Keratinocyte (primary cell): ENCODE data around the gene CDK14. TPM values are rescaled to one million over a fixed set of nuclear protein-coding genes. Genes with fewer than 3 reads are reported as not detected.

ENCODE experiments used
- DNase-seq: peaks from one replicate; pipeline ENCODE4 v3.0.0-alpha.2; 2011; ENCODE audit warnings: low read depth, missing footprints, low spot score
- FAIRE-seq: peaks from 2 replicates; lab custom pipeline; 2011; peaks lifted over from hg19 to GRCh38; lab: Jason Lieb, UNC
- H2AFZ ChIP-seq: 2 replicates; pipeline ENCODE4 v1.6.0; 2012; ENCODE audit warnings: low read length, control low read depth, inconsistent platforms; ENCODE audit not compliant: control insufficient read depth
- H3K27ac ChIP-seq: 2 replicates; pipeline ENCODE4 v1.5.1; 2011; ENCODE audit warnings: low read length; ENCODE audit not compliant: control insufficient read depth, insufficient read depth
- H3K27me3 ChIP-seq: 3 replicates; pipeline ENCODE4 v1.6.0; 2011; ENCODE audit warnings: low read length; ENCODE audit not compliant: control insufficient read depth, insufficient read depth; ENCODE audit errors: extremely low read depth
- H3K36me3 ChIP-seq, 2 experiments: 2 replicates in 1 of 2; 3 replicates in 1 of 2; pipeline ENCODE4 v1.5.1; 2011; ENCODE audit warnings: low read length in 2 of 2, mild to moderate bottlenecking in 1 of 2; ENCODE audit not compliant: control insufficient read depth in 2 of 2, insufficient read depth in 2 of 2; ENCODE audit errors: extremely low read depth in 1 of 2
- H3K4me1 ChIP-seq: 3 replicates; pipeline ENCODE4 v1.5.1; 2011; ENCODE audit warnings: low read length; ENCODE audit not compliant: control insufficient read depth, insufficient read depth; ENCODE audit errors: extremely low read depth
- H3K4me2 ChIP-seq: 3 replicates; pipeline ENCODE4 v1.6.0; 2011; ENCODE audit warnings: low read depth, low read length; ENCODE audit not compliant: control insufficient read depth, insufficient read depth; ENCODE audit errors: extremely low read depth
- H3K4me3 ChIP-seq, 3 experiments: fragments of 200-600 bp in 1 of 3; sonication (generic) in 1 of 3; 2 replicates in 2 of 3; 3 replicates in 1 of 3; pipeline ENCODE4 v1.5.1; 2011 to 2016; ENCODE audit warnings: low read length in 3 of 3, mild to moderate bottlenecking in 3 of 3, control low read depth in 2 of 3, inconsistent platforms in 1 of 3, low read depth in 1 of 3, mixed read lengths in 1 of 3, mixed run types in 1 of 3, moderate library complexity in 1 of 3; ENCODE audit not compliant: control insufficient read depth in 2 of 3, insufficient read depth in 2 of 3; ENCODE audit errors: extremely low read depth in 1 of 3
- H3K79me2 ChIP-seq: 2 replicates; pipeline ENCODE4 v1.6.0; 2012; ENCODE audit warnings: low read length; ENCODE audit not compliant: control insufficient read depth, insufficient read depth
- H3K9ac ChIP-seq: 3 replicates; pipeline ENCODE4 v1.6.0; 2011; ENCODE audit warnings: low read length; ENCODE audit not compliant: control insufficient read depth, insufficient read depth; ENCODE audit errors: extremely low read depth
- H3K9me1 ChIP-seq: 3 replicates; pipeline ENCODE4 v1.6.0; 2011; ENCODE audit warnings: low read length; ENCODE audit not compliant: control insufficient read depth, insufficient read depth; ENCODE audit errors: extremely low read depth
- H3K9me3 ChIP-seq: 2 replicates; pipeline ENCODE4 v1.5.1; 2012; ENCODE audit warnings: low read depth, low read length; ENCODE audit not compliant: control insufficient read depth
- H4K20me1 ChIP-seq: 3 replicates; pipeline ENCODE4 v1.6.0; 2011; ENCODE audit warnings: low read length; ENCODE audit not compliant: control insufficient read depth, insufficient read depth; ENCODE audit errors: extremely low read depth
- EZH2 ChIP-seq: IDR thresholded peaks from one replicate; pipeline ENCODE4 v1.6.1; 2012; ENCODE audit warnings: inconsistent platforms, mild to moderate bottlenecking, low read length, moderate library complexity
- dilution Hi-C: fragments of 300-500 bp; cut with MboI; formaldehyde crosslinking; loops from one replicate; pipeline ENCODE4 v1.7.0; 2020; ENCODE audit warnings: low sequenced_read_pairs; ENCODE audit not compliant: extremely low pct_ligation_motif_present
- polyA plus RNA-seq, 5 experiments: library from polyadenylated mRNA; depleted of rRNA in 3 of 5; stranded (reverse) in 3 of 5; stranded (forward) in 1 of 5; unstranded in 1 of 5; fragments of >200 nt; gene quantifications; 1 replicate in 1 of 5; 2 replicates in 3 of 5; 3 replicates in 1 of 5; pipeline versions ENCODE4 v1.2.1 to v1.2.3, GENCODE V29; 2011 to 2012; ENCODE audit warnings: missing spikeins in 2 of 5, low read depth in 1 of 5, low replicate concordance in 1 of 5
- TF ChIP-seq, protein P1 (sequence below), 3 experiments: IDR thresholded peaks in 1 of 3; conservative IDR thresholded peaks in 1 of 3; optimal IDR thresholded peaks in 1 of 3; 2 replicates in 2 of 3; 3 replicates in 1 of 3; pipeline versions ENCODE3 to v1.5.1; 2011; ENCODE audit warnings: low read length in 3 of 3, mild to moderate bottlenecking in 3 of 3, moderate library complexity in 2 of 3, control low read depth in 1 of 3, inconsistent platforms in 1 of 3; ENCODE audit not compliant: insufficient read depth in 2 of 3; ENCODE audit errors: extremely low read depth in 1 of 3

The CDK14 gene
- polyA plus RNA-seq, 1 donor (not counting 4 experiments of a cell fraction or from before 2014, with no cell fraction given) = 4.0 TPM

DNA sequence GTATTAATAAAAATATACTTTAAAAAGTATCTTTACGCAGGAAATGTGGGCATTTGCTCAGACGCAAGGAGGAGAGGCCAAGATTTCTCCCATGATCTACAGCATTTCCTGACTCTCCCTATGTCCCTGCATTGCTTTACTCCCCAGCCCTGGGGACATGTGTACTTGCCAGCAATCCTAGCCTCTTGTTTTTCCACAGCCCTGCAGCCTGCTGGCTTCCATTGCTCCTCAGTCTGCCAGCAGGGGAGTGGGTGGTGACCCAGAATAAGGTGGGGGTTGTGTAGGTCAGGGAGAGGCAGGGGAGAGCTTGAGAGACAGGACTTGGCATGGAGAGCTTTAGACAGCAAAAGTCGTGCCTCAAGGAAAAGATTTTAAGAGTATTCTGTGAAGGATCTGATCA is 307.7 kb downstream of the CDK14 start:
- H3K4me3 ChIP-seq = no peak overlapping the region
- DNase-seq = no peak
- no peak overlapping the region for H3K4me2 ChIP-seq
- no peaks in the 10 kb centered on the region for H3K9me1 ChIP-seq
- H3K27me3 ChIP-seq = no peaks in the 10 kb centered on the region
- H3K79me2 ChIP-seq = no peaks in the 10 kb centered on the region
- no peaks in the 10 kb centered on the region for H4K20me1 ChIP-seq
- FAIRE-seq = no peak
- no peaks in the 10 kb centered on the region for H3K36me3 ChIP-seq
- H3K27ac ChIP-seq = no peak overlapping the region
- TF ChIP-seq, protein P1, sequence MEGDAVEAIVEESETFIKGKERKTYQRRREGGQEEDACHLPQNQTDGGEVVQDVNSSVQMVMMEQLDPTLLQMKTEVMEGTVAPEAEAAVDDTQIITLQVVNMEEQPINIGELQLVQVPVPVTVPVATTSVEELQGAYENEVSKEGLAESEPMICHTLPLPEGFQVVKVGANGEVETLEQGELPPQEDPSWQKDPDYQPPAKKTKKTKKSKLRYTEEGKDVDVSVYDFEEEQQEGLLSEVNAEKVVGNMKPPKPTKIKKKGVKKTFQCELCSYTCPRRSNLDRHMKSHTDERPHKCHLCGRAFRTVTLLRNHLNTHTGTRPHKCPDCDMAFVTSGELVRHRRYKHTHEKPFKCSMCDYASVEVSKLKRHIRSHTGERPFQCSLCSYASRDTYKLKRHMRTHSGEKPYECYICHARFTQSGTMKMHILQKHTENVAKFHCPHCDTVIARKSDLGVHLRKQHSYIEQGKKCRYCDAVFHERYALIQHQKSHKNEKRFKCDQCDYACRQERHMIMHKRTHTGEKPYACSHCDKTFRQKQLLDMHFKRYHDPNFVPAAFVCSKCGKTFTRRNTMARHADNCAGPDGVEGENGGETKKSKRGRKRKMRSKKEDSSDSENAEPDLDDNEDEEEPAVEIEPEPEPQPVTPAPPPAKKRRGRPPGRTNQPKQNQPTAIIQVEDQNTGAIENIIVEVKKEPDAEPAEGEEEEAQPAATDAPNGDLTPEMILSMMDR (optimal IDR thresholded peaks at IDR 0.05 in 1 of 3, IDR thresholded peaks at IDR 0.05 in 1 of 3, conservative IDR thresholded peaks at IDR 0.05 in 1 of 3; ENCODE audit: extremely low read depth in 1 of 3, insufficient read depth in 2 of 3, low read length in 3 of 3) = no peak
- no peak for TF ChIP-seq EZH2
- H3K9me3 ChIP-seq = no peaks in the 10 kb centered on the region
- no peak overlapping the region for H3K9ac ChIP-seq
- dilution Hi-C loops = no loop called here
- no peaks in the 10 kb centered on the region for H3K4me1 ChIP-seq
- H2AFZ ChIP-seq = no peak overlapping the region

DNA sequence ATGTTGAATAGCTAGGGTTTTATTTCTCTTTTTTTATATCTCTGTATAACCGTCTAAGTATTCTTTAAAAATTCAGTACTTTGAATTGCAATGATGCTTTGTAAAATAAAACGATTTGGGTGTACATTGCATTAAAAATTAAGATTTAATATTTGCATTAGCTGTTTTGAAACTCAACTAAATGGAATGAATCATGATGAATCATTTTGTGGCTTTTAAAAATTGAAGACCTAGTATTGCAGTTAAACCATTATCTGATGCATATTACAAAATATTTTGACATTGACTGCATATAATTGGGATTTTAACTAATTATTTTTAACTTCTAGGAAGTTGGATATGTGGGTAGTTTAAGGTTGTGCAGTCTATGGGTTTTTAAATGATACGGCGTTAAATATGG is 314.0 kb downstream of the CDK14 start:
- Histone ChIP-seq H3K9me1 (no peaks in the 10 kb centered on the region), H3K4me1 (no peaks in the 10 kb centered on the region), H3K27me3 (no peaks in the 10 kb centered on the region), H3K9ac (no peak overlapping the region), H3K4me2 (no peak overlapping the region), H3K36me3 (no peaks in the 10 kb centered on the region), H2AFZ (no peak overlapping the region), H4K20me1 (no peaks in the 10 kb centered on the region), H3K9me3 (no peaks in the 10 kb centered on the region), H3K4me3 (no peak overlapping the region), H3K79me2 (no peaks in the 10 kb centered on the region), H3K27ac (no peak overlapping the region)
- DNase-seq (no peak), FAIRE-seq (no peak)
- dilution Hi-C loops = no loop called here
- no peak for TF ChIP-seq EZH2
- TF ChIP-seq, protein P1 (optimal IDR thresholded peaks at IDR 0.05 in 1 of 3, IDR thresholded peaks at IDR 0.05 in 1 of 3, conservative IDR thresholded peaks at IDR 0.05 in 1 of 3; ENCODE audit: extremely low read depth in 1 of 3, insufficient read depth in 2 of 3, low read length in 3 of 3) = no peak
